H9 (cell line): Measurements from ENCODE around the gene CCDC33. TPM values are rescaled to one million over a fixed set of nuclear protein-coding genes. Genes with fewer than 3 reads are reported as not detected.
A peak's percentile ranks its signal among the peaks of the same experiment; 100 is the strongest.

Source experiments
- DNase-seq: peaks from one replicate; pipeline ENCODE4 v3.0.0-alpha.2; 2017
- H2AFZ ChIP-seq: one replicate; pipeline ENCODE4 v1.6.1; 2013; ENCODE audit warnings: mild to moderate bottlenecking, low read length, control low read depth, moderate library complexity
- H2AK5ac ChIP-seq: 2 replicates; pipeline ENCODE4 v1.6.1; 2013; ENCODE audit warnings: low read length, control low read depth, mixed read lengths; ENCODE audit not compliant: insufficient read length
- H2BK120ac ChIP-seq: one replicate; pipeline ENCODE4 v1.6.1; 2013; ENCODE audit warnings: low read depth, mild to moderate bottlenecking, low read length, control low read depth, inconsistent platforms; ENCODE audit not compliant: poor library complexity, severe bottlenecking
- H2BK12ac ChIP-seq: 2 replicates; pipeline ENCODE4 v1.6.1; 2013; ENCODE audit warnings: low read length, control low read depth, mixed read lengths, low read depth; ENCODE audit not compliant: insufficient read length
- H2BK15ac ChIP-seq: 2 replicates; pipeline ENCODE4 v1.6.1; 2013; ENCODE audit warnings: low read depth, low read length, control low read depth
- H2BK20ac ChIP-seq: one replicate; pipeline ENCODE4 v1.6.1; 2013; ENCODE audit warnings: low read depth, mild to moderate bottlenecking, low read length, control low read depth, inconsistent platforms; ENCODE audit not compliant: poor library complexity, severe bottlenecking
- H2BK5ac ChIP-seq: 2 replicates; pipeline ENCODE4 v1.6.1; 2013; ENCODE audit warnings: low read length, control low read depth, mixed read lengths; ENCODE audit not compliant: insufficient read length
- H3K14ac ChIP-seq: 2 replicates; pipeline ENCODE4 v1.6.1; 2013; ENCODE audit warnings: low read length, control low read depth; ENCODE audit not compliant: insufficient read depth
- H3K18ac ChIP-seq: 2 replicates; pipeline ENCODE4 v1.6.1; 2013; ENCODE audit warnings: low read depth, mild to moderate bottlenecking, mixed read lengths, low read length, control low read depth; ENCODE audit not compliant: insufficient read length
- H3K23ac ChIP-seq: 2 replicates; pipeline ENCODE4 v1.6.1; 2013; ENCODE audit warnings: low read length, control low read depth, mixed read lengths, low read depth; ENCODE audit not compliant: insufficient read length
- H3K23me2 ChIP-seq: 2 replicates; pipeline ENCODE4 v1.6.1; 2013; ENCODE audit warnings: low read depth, mild to moderate bottlenecking, mixed read lengths, low read length, control low read depth; ENCODE audit not compliant: insufficient read length, poor library complexity, severe bottlenecking
- H3K27ac ChIP-seq: 2 replicates; pipeline ENCODE4 v1.5.1; 2013; ENCODE audit warnings: low read length, control low read depth, mixed read lengths, low read depth; ENCODE audit not compliant: insufficient read length
- H3K27me3 ChIP-seq: 2 replicates; pipeline ENCODE4 v1.6.1; 2013; ENCODE audit warnings: low read length, control low read depth, inconsistent platforms; ENCODE audit not compliant: insufficient read depth
- H3K4ac ChIP-seq: 2 replicates; pipeline ENCODE4 v1.6.1; 2013; ENCODE audit warnings: low read depth, mild to moderate bottlenecking, control low read depth, inconsistent platforms, low read length, moderate library complexity
- H3K4me1 ChIP-seq: 2 replicates; pipeline ENCODE4 v1.6.1; 2013; ENCODE audit warnings: low read length, control low read depth, inconsistent platforms; ENCODE audit not compliant: insufficient read depth
- H3K4me2 ChIP-seq: 2 replicates; pipeline ENCODE4 v1.6.1; 2013; ENCODE audit warnings: low read length, control low read depth, mixed read lengths; ENCODE audit not compliant: insufficient read length, insufficient read depth
- H3K56ac ChIP-seq: 2 replicates; pipeline ENCODE4 v1.6.1; 2013; ENCODE audit warnings: low read depth, mild to moderate bottlenecking, mixed read lengths, low read length, control low read depth; ENCODE audit not compliant: insufficient read length
- H3K79me1 ChIP-seq: 2 replicates; pipeline ENCODE4 v1.6.1; 2013; ENCODE audit warnings: low read depth, mild to moderate bottlenecking, moderate library complexity, low read length, control low read depth, inconsistent platforms; ENCODE audit not compliant: insufficient read depth, poor library complexity, severe bottlenecking
- H3K79me2 ChIP-seq: 2 replicates; pipeline ENCODE4 v1.6.1; 2013; ENCODE audit warnings: low read length, control low read depth, inconsistent platforms; ENCODE audit not compliant: insufficient read depth
- H3K9ac ChIP-seq: 2 replicates; pipeline ENCODE4 v1.6.1; 2013; ENCODE audit warnings: low read length, control low read depth, mixed read lengths; ENCODE audit not compliant: insufficient read length; ENCODE audit errors: extremely low read depth
- H3K9me3 ChIP-seq: one replicate; pipeline ENCODE4 v1.6.1; 2013; ENCODE audit warnings: low read depth, low read length, inconsistent platforms; ENCODE audit not compliant: control insufficient read depth
- H3T11ph ChIP-seq: one replicate; pipeline ENCODE4 v1.6.1; 2013; ENCODE audit warnings: mild to moderate bottlenecking, low read length, control low read depth, inconsistent platforms
- H4K20me1 ChIP-seq: one replicate; pipeline ENCODE4 v1.6.1; 2013; ENCODE audit not compliant: control insufficient read depth, insufficient read length, insufficient read depth
- H4K5ac ChIP-seq: 2 replicates; pipeline ENCODE4 v1.6.1; 2013; ENCODE audit warnings: low read depth, mild to moderate bottlenecking, mixed read lengths, low read length, control low read depth; ENCODE audit not compliant: insufficient read length
- H4K8ac ChIP-seq: replicated peaks from 2 replicates; pipeline ENCODE4 v1.6.1; 2013; ENCODE audit warnings: low read length, control low read depth, mixed read lengths, low read depth; ENCODE audit not compliant: insufficient read length
- H4K91ac ChIP-seq: 2 replicates; pipeline ENCODE4 v1.6.1; 2013; ENCODE audit warnings: low read depth, mild to moderate bottlenecking, moderate library complexity, mixed read lengths, low read length, control low read depth; ENCODE audit not compliant: insufficient read length
- H3K27ac Mint-ChIP-seq, 3 experiments: 2 replicates in 2 of 3; 3 replicates in 1 of 3; pipeline ENCODE4 v1.8.0; 2020 to 2021; ENCODE audit warnings: mixed read lengths in 3 of 3, mild to moderate bottlenecking in 1 of 3, moderate library complexity in 1 of 3
- H3K27me3 Mint-ChIP-seq: 2 replicates; pipeline ENCODE4 v1.8.0; 2021; ENCODE audit warnings: low read depth, mild to moderate bottlenecking, moderate library complexity, mixed read lengths
- H3K36me3 Mint-ChIP-seq, 3 experiments: 2 replicates in 2 of 3; 3 replicates in 1 of 3; pipeline ENCODE4 v1.8.0; 2020 to 2021; ENCODE audit warnings: low read depth in 3 of 3, mixed read lengths in 3 of 3; ENCODE audit not compliant: insufficient read depth in 1 of 3
- H3K4me1 Mint-ChIP-seq, 2 experiments: 2 replicates each; pipeline ENCODE4 v1.8.0; 2020; ENCODE audit warnings: mixed read lengths in 2 of 2
- H3K4me3 Mint-ChIP-seq, 2 experiments: 2 replicates in 1 of 2; 3 replicates in 1 of 2; pipeline ENCODE4 v1.8.0; 2020 to 2021; ENCODE audit warnings: mild to moderate bottlenecking in 2 of 2, mixed read lengths in 2 of 2, moderate library complexity in 1 of 2
- H3K9me3 Mint-ChIP-seq, 2 experiments: 2 replicates in 1 of 2; 3 replicates in 1 of 2; pipeline ENCODE4 v1.8.0; 2020; ENCODE audit warnings: mild to moderate bottlenecking in 2 of 2, mixed read lengths in 2 of 2, moderate library complexity in 1 of 2
- WGBS: extraction: QIAGEN DNeasy Blood & Tissue Kit; methylation state at CpG from one replicate; pipeline ENCODE4 v1.1.7; 2013; ENCODE audit warnings: missing lambda C conversion rate, low lambda C conversion rate, mixed read lengths; ENCODE audit not compliant: insufficient read length; ENCODE audit errors: extremely low coverage; 5-methylcytosine and 5-hydroxymethylcytosine counted together
- total RNA-seq: library from RNA; stranded (reverse); gene quantifications from 2 replicates; pipeline ENCODE4 v1.2.1, GENCODE V29; 2021
- TF ChIP-seq, protein P1 (sequence below): fragments of 200-600 bp; sonication (generic); conservative IDR thresholded peaks from 3 replicates; pipeline ENCODE4 v1.8.0; 2021; ENCODE audit warnings: antibody characterized with exemption, mild to moderate bottlenecking

The CCDC33 gene
- total RNA-seq, 1 experiment from 2014 or later = 4.6 TPM

DNA sequence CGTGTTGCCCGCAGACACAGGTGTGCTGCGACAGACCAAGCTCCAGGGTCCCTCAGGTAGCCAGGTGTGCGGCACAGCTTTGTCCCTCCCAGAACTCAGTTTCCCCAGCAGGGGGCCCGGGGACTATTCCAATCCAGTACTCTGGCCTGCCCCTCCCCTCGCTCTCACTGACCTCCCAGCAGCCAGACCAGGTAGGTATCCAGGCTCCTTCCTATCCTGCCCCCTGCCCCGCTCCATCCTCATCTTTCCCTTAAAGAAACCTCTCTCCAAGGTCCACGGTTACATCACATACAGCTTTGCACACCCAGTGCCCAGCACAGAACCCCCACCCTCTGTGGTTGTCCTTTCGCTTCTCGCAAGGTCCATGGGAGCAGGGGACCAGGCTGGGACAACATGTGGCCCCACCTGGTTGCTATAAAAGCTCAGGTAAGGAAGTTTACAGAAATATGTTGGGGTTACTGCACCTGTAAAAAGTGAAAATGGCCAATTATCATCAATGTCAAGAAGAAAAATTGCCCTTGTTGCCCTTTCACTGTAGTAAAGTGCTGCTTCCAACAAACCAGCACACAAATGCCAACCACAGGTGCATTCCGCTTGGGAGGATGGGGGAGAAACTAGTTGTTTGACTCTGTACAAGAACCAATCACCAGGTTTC, 138.6 kb downstream of the CCDC33 start:
- no peaks in the 10 kb centered on the region for H3K9me3 Mint-ChIP-seq
- H4K20me1 ChIP-seq = no peaks in the 10 kb centered on the region
- peaks cover 21 to 22% of the 10 kb centered on the region in 2 experiments for H3K4me1 Mint-ChIP-seq
- no peak overlapping the region for H2BK12ac ChIP-seq
- no peak overlapping the region for H4K8ac ChIP-seq
- no peak overlapping the region for H3K56ac ChIP-seq
- DNase-seq = no peak
- TF ChIP-seq, protein P1, sequence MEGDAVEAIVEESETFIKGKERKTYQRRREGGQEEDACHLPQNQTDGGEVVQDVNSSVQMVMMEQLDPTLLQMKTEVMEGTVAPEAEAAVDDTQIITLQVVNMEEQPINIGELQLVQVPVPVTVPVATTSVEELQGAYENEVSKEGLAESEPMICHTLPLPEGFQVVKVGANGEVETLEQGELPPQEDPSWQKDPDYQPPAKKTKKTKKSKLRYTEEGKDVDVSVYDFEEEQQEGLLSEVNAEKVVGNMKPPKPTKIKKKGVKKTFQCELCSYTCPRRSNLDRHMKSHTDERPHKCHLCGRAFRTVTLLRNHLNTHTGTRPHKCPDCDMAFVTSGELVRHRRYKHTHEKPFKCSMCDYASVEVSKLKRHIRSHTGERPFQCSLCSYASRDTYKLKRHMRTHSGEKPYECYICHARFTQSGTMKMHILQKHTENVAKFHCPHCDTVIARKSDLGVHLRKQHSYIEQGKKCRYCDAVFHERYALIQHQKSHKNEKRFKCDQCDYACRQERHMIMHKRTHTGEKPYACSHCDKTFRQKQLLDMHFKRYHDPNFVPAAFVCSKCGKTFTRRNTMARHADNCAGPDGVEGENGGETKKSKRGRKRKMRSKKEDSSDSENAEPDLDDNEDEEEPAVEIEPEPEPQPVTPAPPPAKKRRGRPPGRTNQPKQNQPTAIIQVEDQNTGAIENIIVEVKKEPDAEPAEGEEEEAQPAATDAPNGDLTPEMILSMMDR = no peak; the same call in 2 of the 3 replicates
- no peak overlapping the region for H3K23ac ChIP-seq
- no CpG with 5 or more reads among the region's 11 CpGs for WGBS
- no peak overlapping the region for H3K18ac ChIP-seq
- H4K5ac ChIP-seq = no peak overlapping the region
- H3K4me2 ChIP-seq = peak overlapping the region; percentile 50
- H2BK15ac ChIP-seq = no peak overlapping the region
- no peak overlapping the region for H3K27ac ChIP-seq
- H3K4ac ChIP-seq = no peak overlapping the region
- no peak overlapping the region for H4K91ac ChIP-seq
- H2BK20ac ChIP-seq = no peak overlapping the region
- H3K9ac ChIP-seq = no peak overlapping the region
- H3K27ac Mint-ChIP-seq = peak overlapping the region in 2 of 3 experiments; percentile 63 to 74; a peak in 3 of 7 replicates
- no peaks in the 10 kb centered on the region for H3K79me2 ChIP-seq
- H3K14ac ChIP-seq = no peak overlapping the region
- peaks cover 19% of the 10 kb centered on the region for H3K27me3 Mint-ChIP-seq
- H3K27me3 ChIP-seq = no peaks in the 10 kb centered on the region; the same call in 1 of the 2 replicates
- no peak overlapping the region for H2AK5ac ChIP-seq
- peak overlapping the region; percentile 69 to 82 for H3K4me3 Mint-ChIP-seq
- no peaks in the 10 kb centered on the region for H3K9me3 ChIP-seq
- H3K36me3 Mint-ChIP-seq = no peaks in the 10 kb centered on the region
- peaks cover 11% of the 10 kb centered on the region for H3K23me2 ChIP-seq
- H2AFZ ChIP-seq = no peak overlapping the region
- H3K4me1 ChIP-seq = no peaks in the 10 kb centered on the region; the same call in 1 of the 2 replicates
- no peaks in the 10 kb centered on the region for H3K79me1 ChIP-seq
- H2BK5ac ChIP-seq = no peak overlapping the region
- H2BK120ac ChIP-seq = no peak overlapping the region
- no peak overlapping the region for H3T11ph ChIP-seq
